GM18519 (cell line): ENCODE measurements around the gene CPPED1.

Experiments used
- ATAC-seq: cut with Tn5 transposase; IDR thresholded peaks from one replicate; pipeline ENCODE4 v1.9.1; 2021; ENCODE audit warnings: mild to moderate bottlenecking, moderate library complexity; ENCODE audit not compliant: unreplicated experiment, low FRiP score

Gene CPPED1

DNA sequence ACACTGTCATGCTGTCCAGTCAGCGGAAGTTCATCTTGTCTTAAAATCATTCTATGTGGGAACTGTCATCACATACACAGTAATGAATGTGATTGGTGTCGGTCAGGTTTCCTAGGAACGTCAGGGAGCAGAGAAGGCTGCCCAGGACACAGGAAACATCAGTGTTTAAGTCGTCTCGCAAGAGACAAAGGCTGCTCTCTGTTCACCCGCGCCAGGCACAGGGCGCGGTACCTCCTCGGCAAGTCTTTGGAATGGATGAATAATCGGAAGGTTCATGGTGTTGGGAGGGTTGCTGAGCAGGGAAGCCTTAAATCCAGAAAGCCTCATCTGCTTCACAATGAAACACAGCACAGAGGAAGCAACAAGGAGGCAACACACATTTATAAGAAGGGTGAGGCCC lies 148.2 kb downstream of the CPPED1 start:
- no peak for ATAC-seq

GRCh38 chr16:12653820-12654392 lies 149.8 kb downstream of the CPPED1 start:
- no peak for ATAC-seq

DNA sequence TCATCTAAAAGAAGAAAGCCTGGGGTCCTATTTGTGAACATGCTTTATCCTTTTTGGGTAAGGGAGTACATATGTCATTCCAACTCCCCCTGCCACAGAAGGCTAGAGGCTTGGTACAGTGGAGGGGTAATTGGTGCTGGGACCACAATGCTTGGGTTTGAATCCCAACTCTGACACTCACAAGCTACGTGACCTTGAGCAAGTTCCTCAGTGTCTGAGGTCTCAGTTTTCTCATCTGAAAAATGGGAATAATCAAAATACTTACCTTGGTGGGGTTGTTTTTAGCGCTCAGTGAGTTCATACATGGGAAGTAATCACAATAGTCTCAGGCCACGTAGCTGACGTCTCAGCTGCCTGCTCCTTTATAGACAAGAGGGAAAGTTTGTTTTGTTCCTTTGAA lies 150.8 kb downstream of the CPPED1 start:
- no peak for ATAC-seq

DNA sequence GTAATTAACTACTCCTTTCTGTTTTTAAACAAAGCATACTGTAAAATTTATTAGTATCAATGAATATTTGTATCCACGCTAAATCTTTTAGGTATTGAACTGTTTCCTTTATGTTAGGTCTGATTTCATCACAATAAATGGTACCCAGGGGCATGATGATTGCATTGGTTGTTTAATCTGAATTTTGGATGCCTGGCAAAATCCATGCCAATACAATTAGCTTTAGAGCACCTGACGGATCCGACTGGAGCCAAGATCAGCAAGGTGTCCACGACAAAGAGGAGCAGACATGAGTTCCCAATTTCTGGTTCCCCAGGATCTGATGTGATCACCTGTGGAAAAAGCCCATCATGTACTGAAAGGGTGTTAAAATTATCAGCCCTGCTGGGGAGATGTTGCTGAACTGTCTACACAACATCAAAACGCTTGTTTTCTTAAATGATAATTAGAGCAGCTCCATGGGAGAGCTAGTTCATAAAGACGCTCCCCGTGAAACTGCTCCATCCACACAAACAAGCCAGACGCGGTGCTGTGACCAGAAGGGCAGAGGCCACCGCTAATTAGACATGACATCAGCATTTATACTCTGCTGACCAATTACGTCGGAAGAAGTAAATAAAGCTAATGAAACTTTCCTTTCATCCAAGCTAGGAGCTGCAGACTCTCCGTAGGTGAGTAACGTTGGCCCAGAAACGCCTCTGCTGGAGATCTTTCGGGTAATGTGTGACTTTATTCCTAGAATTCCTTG lies 151.7 kb downstream of the CPPED1 start:
- ATAC-seq, result no peak

GRCh38 chr16:12649356-12649755 lies 154.3 kb downstream of the CPPED1 start:
- no peak for ATAC-seq

DNA sequence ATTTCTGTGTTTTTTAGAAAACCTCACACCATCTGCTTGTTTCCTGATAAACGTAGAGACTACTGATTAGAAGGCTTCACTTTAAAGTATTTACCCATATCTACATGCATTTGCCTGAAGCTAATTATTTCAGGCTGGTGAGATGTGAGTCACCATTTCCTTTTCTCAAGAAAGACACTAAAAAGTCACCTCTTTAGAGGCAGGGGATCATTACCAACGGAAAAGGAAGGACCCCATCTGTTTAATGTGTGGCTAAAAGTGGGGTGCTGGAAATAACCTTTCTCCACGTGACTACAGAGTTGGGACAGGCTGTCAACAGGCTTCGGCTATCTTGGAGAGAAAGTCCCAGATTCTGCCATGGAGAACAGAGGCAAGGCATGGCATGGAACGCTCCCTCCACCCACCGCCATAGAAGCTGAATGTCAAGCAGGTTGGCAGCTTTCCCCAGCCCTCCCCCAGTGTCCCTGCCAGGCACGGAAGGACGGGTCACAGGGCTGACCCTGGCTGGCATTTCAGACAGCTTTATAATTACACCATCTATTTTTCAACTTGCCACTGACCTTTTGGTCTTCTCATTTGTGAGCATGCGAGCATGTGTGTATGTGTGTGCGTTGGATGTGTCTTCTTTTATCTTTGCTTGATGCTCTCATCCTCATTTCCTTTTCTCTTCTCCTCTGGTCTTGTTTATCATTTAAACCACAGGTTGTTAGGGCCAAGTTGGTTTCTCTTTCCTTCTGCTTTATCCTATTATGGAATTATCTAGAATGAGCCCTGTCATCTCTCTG lies 157.0 kb downstream of the CPPED1 start:
- ATAC-seq, result no peak

DNA sequence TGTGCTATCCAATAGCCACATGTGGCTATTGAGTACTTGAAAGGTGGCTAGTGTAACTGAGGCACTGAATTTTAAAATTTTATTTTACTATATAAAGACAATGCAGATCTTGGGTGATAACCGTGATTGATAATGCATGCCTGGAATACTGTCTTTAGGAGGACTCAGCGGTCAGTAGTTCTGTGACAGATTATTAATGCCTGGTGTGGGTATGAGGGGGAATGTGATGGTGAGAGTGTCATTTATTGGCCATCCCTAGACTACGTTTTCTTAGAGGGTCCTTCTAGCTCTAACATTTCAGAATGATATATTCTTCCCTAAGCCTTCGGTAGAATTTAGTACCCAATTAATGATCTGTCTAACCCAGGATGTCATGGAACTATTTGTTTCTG lies 157.6 kb downstream of the CPPED1 start:
- ATAC-seq, result no peak

- no peak for ATAC-seq
Observed at GRCh38 chr16:12643034-12643455, 160.6 kb downstream of the CPPED1 start.

- ATAC-seq, result no peak
Observed at GRCh38 chr16:12639044-12639443, 164.6 kb downstream of the CPPED1 start.

DNA sequence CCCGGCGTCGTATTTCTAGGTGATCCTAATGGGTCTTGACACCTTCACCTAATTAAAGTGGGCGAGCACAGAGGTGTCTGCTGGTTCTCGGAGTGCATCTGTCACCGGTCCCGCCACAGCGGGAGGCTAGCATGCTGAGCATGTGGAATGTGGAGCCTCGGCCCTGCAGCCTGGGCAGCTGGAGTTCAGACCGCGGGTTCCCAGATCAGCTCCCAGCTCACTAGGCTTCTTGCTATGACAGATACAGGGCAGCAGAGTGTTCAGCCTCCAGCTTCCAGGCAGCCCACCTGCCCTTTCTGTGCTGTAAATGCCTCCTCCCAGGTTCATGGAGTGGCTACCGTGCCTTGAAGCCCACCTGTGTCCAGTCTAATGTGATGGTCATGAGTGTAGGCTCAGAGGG lies 166.7 kb downstream of the CPPED1 start:
- ATAC-seq, result no peak

DNA sequence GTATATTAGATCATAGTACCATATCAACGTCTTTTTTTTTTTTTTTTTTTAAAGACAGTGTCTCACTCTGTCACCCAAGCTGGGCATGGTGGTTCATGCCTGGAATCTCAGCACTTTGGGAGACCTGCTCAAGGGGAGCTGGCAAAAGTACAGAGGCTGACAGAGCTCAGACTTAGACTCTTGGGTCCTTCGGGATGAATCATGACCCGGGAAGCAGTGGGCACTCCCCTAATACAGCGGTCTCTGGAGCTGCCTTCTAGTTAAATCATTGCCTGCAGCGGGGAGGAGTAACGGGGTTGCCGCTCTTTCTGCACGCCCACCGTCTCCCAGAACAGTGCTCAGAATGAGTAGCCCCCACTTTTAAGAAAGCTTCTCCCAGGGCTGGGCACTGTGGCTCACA lies 174.4 kb downstream of the CPPED1 start:
- no peak for ATAC-seq

DNA sequence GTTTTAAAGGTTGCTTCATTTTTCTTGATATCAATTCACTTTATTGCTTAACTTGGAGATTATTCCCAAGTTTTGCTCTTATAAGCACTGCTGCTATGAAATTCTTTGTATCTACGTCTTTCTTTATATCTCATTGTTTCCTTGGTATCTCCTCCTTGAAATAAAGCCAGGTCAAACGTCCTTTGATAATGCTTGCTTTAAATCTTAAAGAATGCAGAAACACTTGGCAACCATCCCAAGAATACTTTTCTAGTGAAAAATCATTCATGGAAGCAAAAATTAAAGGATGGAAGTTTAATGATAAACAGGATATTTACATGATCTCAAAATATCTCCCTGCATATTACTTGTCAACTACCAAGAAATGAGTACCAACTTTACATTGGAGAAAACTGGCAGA lies 175.2 kb downstream of the CPPED1 start:
- no peak for ATAC-seq

GRCh38 chr16:12627394-12627793 lies 176.3 kb downstream of the CPPED1 start:
- no peak for ATAC-seq

- ATAC-seq, result no peak
Observed at GRCh38 chr16:12626411-12626810, 177.3 kb downstream of the CPPED1 start.

GRCh38 chr16:12625716-12626115 lies 178.0 kb downstream of the CPPED1 start:
- ATAC-seq, result no peak

DNA sequence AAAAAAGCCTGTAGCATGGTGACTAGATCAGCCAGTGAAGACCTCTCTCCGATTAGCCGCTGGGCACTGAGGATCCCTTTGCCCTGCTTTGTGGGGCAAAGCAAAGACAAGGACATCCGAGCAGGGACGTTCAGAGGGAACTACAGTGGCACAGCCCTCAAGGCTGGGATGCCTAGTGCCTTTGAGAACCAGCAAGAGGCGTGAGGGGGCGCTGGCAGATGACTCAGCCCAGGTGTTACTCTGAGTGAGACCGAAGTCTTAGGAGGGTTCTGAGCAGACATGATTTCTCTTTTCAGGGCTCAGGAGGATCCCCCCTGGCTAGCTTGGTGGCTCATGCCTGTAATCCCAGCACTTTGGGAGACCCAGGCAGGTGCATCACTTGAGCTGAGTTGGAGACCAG lies 178.6 kb downstream of the CPPED1 start:
- ATAC-seq, result no peak

GRCh38 chr16:12620150-12620549 lies 183.5 kb downstream of the CPPED1 start:
- no peak for ATAC-seq

- ATAC-seq, result no peak
Observed at GRCh38 chr16:12618515-12618914, 185.2 kb downstream of the CPPED1 start.

- no peak for ATAC-seq
Observed at GRCh38 chr16:12617401-12617819, 186.3 kb downstream of the CPPED1 start.

- no peak for ATAC-seq
Observed at GRCh38 chr16:12614662-12615278, 188.9 kb downstream of the CPPED1 start.

GRCh38 chr16:12613992-12614661 lies 189.6 kb downstream of the CPPED1 start:
- ATAC-seq, result no peak
